DOHH2 (cell line): Measurements from ENCODE around the gene GINS1.
"Not testable (repeated sequence)": the region's sequence is repeated elsewhere in the genome, so short reads cannot be mapped to it uniquely, and the experiment has no call there.

Experiments used
- H3F3A ChIP-seq: fragments of 200-600 bp; sonication (generic), shearing (Covaris generic); 2 replicates; pipeline ENCODE4 v1.6.0; 2016; ENCODE audit warnings: antibody characterized with exemption, mild to moderate bottlenecking; ENCODE audit not compliant: control insufficient read depth, insufficient read depth
- H3K27ac ChIP-seq: fragments of 200-600 bp; sonication (generic); 2 replicates; pipeline ENCODE4 v1.5.1; 2014; ENCODE audit warnings: low read depth, mild to moderate bottlenecking, low read length, moderate library complexity
- H3K27me3 ChIP-seq: fragments of 200-600 bp; sonication (generic); 2 replicates; pipeline ENCODE4 v1.6.1; 2014; ENCODE audit warnings: mild to moderate bottlenecking, low read length, mixed read lengths; ENCODE audit not compliant: control insufficient read depth
- H3K36me3 ChIP-seq: fragments of 200-600 bp; sonication (generic); 2 replicates; pipeline ENCODE4 v1.6.1; 2014; ENCODE audit warnings: mild to moderate bottlenecking, low read length, moderate library complexity, mixed read lengths; ENCODE audit not compliant: control insufficient read depth
- H3K4me1 ChIP-seq: fragments of 200-600 bp; sonication (generic); 2 replicates; pipeline ENCODE4 v1.6.1; 2014; ENCODE audit warnings: mild to moderate bottlenecking, low read length, mixed read lengths; ENCODE audit not compliant: control insufficient read depth
- H3K4me2 ChIP-seq: fragments of 200-600 bp; sonication (generic); 2 replicates; pipeline ENCODE4 v1.6.0; 2014; ENCODE audit warnings: mild to moderate bottlenecking, low read length, moderate library complexity
- H3K4me3 ChIP-seq: fragments of 200-600 bp; sonication (generic); 2 replicates; pipeline ENCODE4 v1.5.1; 2014; ENCODE audit warnings: mild to moderate bottlenecking, low read length, mixed read lengths
- H3K79me2 ChIP-seq: fragments of 200-600 bp; sonication (generic); 2 replicates; pipeline ENCODE4 v1.6.1; 2014; ENCODE audit warnings: mild to moderate bottlenecking, low read length, mixed read lengths; ENCODE audit not compliant: control insufficient read depth
- H3K9me2 ChIP-seq: fragments of 200-600 bp; sonication (generic); replicated peaks from 2 replicates; pipeline ENCODE4 v1.6.1; 2014; ENCODE audit warnings: mild to moderate bottlenecking, low read length, mixed read lengths; ENCODE audit not compliant: control insufficient read depth
- H3K9me3 ChIP-seq: fragments of 200-600 bp; sonication (generic); 2 replicates; pipeline ENCODE4 v1.6.1; 2014; ENCODE audit warnings: antibody characterized with exemption, low read length, mixed read lengths; ENCODE audit not compliant: control insufficient read depth, insufficient read depth
- H4K20me1 ChIP-seq: fragments of 200-600 bp; sonication (generic); 2 replicates; pipeline ENCODE4 v1.6.0; 2014; ENCODE audit warnings: low read depth, mild to moderate bottlenecking, antibody characterized with exemption, low read length, moderate library complexity; ENCODE audit not compliant: control insufficient read depth, insufficient read depth
- CTCF ChIP-seq: fragments of 200-600 bp; sonication (generic); IDR thresholded peaks from one replicate; pipeline ENCODE4 v1.5.1; 2014; ENCODE audit warnings: antibody characterized with exemption, mild to moderate bottlenecking, low read depth, low read length; ENCODE audit not compliant: poor library complexity, severe bottlenecking
- EZH2phosphoT487 ChIP-seq: fragments of 200-600 bp; sonication (generic); IDR thresholded peaks from 2 replicates; pipeline ENCODE4 v1.6.1; 2017; ENCODE audit warnings: borderline replicate concordance, mild to moderate bottlenecking, antibody characterized with exemption, low read length, moderate library complexity, mixed read lengths

Gene GINS1

GRCh38 chr20:25470045-25470444, 62.6 kb downstream of the GINS1 start:
- Histone ChIP-seq H3F3A (no peaks in the 10 kb centered on the region), H3K27ac (no peak overlapping the region), H3K36me3 (no peaks in the 10 kb centered on the region), H3K9me3 (no peaks in the 10 kb centered on the region), H3K4me1 (no peaks in the 10 kb centered on the region), H3K27me3 (no peaks in the 10 kb centered on the region), H4K20me1 (no peaks in the 10 kb centered on the region), H3K9me2 (no peaks in the 10 kb centered on the region), H3K4me3 (no peak overlapping the region), H3K79me2 (no peaks in the 10 kb centered on the region), H3K4me2 (no peak overlapping the region)
- TF ChIP-seq EZH2phosphoT487 = no peak
- TF ChIP-seq CTCF = peak; percentile 65

GRCh38 chr20:25471020-25471419, 63.5 kb downstream of the GINS1 start:
- Histone ChIP-seq H3K4me2 (no peak overlapping the region), H3K4me1 (no peaks in the 10 kb centered on the region), H4K20me1 (no peaks in the 10 kb centered on the region), H3K36me3 (no peaks in the 10 kb centered on the region), H3K9me2 (no peaks in the 10 kb centered on the region), H3K79me2 (no peaks in the 10 kb centered on the region), H3F3A (no peaks in the 10 kb centered on the region), H3K27me3 (no peaks in the 10 kb centered on the region), H3K9me3 (no peaks in the 10 kb centered on the region), H3K4me3 (no peak overlapping the region), H3K27ac (no peak overlapping the region)
- TF ChIP-seq CTCF = no peak

- H4K20me1 ChIP-seq, H3K4me1 ChIP-seq, H3K4me2 ChIP-seq, H3K27me3 ChIP-seq, H3K4me3 ChIP-seq, H3K9me3 ChIP-seq, H3K27ac ChIP-seq, H3K9me2 ChIP-seq, H3K36me3 ChIP-seq, H3K79me2 ChIP-seq, H3F3A ChIP-seq: not testable (repeated sequence)
Measured at GRCh38 chr20:25473297-25473696, 65.8 kb downstream of the GINS1 start.

- Histone ChIP-seq H3K4me1 (no peaks in the 10 kb centered on the region), H3K9me3 (no peaks in the 10 kb centered on the region), H3K4me2 (no peak overlapping the region), H3K9me2 (no peaks in the 10 kb centered on the region), H3F3A (no peaks in the 10 kb centered on the region), H3K79me2 (no peaks in the 10 kb centered on the region), H3K27ac (no peak overlapping the region), H4K20me1 (no peaks in the 10 kb centered on the region), H3K27me3 (no peaks in the 10 kb centered on the region), H3K4me3 (no peak overlapping the region), H3K36me3 (no peaks in the 10 kb centered on the region)
- no peak for TF ChIP-seq EZH2phosphoT487
- no peak for TF ChIP-seq CTCF
Measured at GRCh38 chr20:25476106-25477013, 68.9 kb downstream of the GINS1 start.
